Transverse colon (tissue), 4 donors: Measurements from ENCODE around the gene DNHD1.

Experiments used
- CTCF ChIP-seq, 5 experiments: fragments of 200-600 bp in 3 of 5; fragments of 450-650 bp in 2 of 5; sonication (generic) in 3 of 5; IDR thresholded peaks; 1 replicate in 2 of 5; 2 replicates in 3 of 5; pipeline ENCODE4 v1.5.1; 2016 to 2017; ENCODE audit warnings: antibody characterized with exemption in 5 of 5, inconsistent platforms in 3 of 5, mild to moderate bottlenecking in 2 of 5, moderate library complexity in 1 of 5
- POLR2A ChIP-seq: fragments of 450-650 bp; IDR thresholded peaks from one replicate; pipeline ENCODE4 v1.6.1; 2016; ENCODE audit warnings: antibody characterized with exemption, mild to moderate bottlenecking, moderate library complexity
- POLR2AphosphoS5 ChIP-seq, 3 donors: sonication (generic); formaldehyde crosslinking; IDR thresholded peaks; one replicate each; pipeline ENCODE4 v1.6.1; 2016; ENCODE audit warnings: antibody characterized with exemption in 3 of 3

GRCh38 chr11:6529266-6529665 is 32.2 kb downstream of the DNHD1 start:
- TF ChIP-seq POLR2A (no peak), CTCF (IDR thresholded peaks at IDR 0.05) (no peak), POLR2AphosphoS5 (IDR thresholded peaks at IDR 0.05) (no peak)
